Neural crest cell (in vitro differentiated cells): ENCODE data around the gene TGFBRAP1. TPM values are rescaled to one million over a fixed set of nuclear protein-coding genes. Genes with fewer than 3 reads are reported as not detected.

Source experiments
- DNase-seq: peaks from one replicate; pipeline ENCODE4 v3.0.0; 2021; ENCODE audit warnings: low read depth, mixed read lengths, low spot score
- H3K27ac Mint-ChIP-seq: one replicate; pipeline ENCODE4 v1.8.0; 2021; ENCODE audit warnings: mild to moderate bottlenecking, mixed read lengths; ENCODE audit not compliant: unreplicated experiment
- H3K27me3 Mint-ChIP-seq: 2 replicates; pipeline ENCODE4 v1.8.0; 2021; ENCODE audit warnings: low read depth, mild to moderate bottlenecking, mixed read lengths
- H3K36me3 Mint-ChIP-seq: 2 replicates; pipeline ENCODE4 v1.8.0; 2021; ENCODE audit warnings: low read depth, mild to moderate bottlenecking, mixed read lengths
- H3K4me1 Mint-ChIP-seq: 2 replicates; pipeline ENCODE4 v1.8.0; 2021; ENCODE audit warnings: mixed read lengths
- H3K4me3 Mint-ChIP-seq: one replicate; pipeline ENCODE4 v1.8.0; 2021; ENCODE audit warnings: mild to moderate bottlenecking, mixed read lengths
- H3K9me3 Mint-ChIP-seq: 2 replicates; pipeline ENCODE4 v1.8.0; 2021; ENCODE audit warnings: mixed read lengths
- total RNA-seq: library from RNA; stranded (reverse); gene quantifications from 2 replicates; pipeline ENCODE4 v1.2.1, GENCODE V29; 2021
- TF ChIP-seq, protein P1 (sequence below): fragments of 200-600 bp; sonication (generic); conservative IDR thresholded peaks from 2 replicates; pipeline ENCODE4 v1.5.0; 2021; ENCODE audit warnings: antibody characterized with exemption, mild to moderate bottlenecking

Gene TGFBRAP1
- total RNA-seq, 1 donor from 2014 or later, result 23.8 TPM

GRCh38 chr2:105309147-105309545, 20.4 kb downstream of the TGFBRAP1 start:
- Mint-ChIP-seq H3K27ac (peak overlapping the region; percentile 15), H3K9me3 (no peaks in the 10 kb centered on the region), H3K4me3 (no peak overlapping the region), H3K27me3 (no peaks in the 10 kb centered on the region), H3K4me1 (peaks cover 25% of the 10 kb centered on the region), H3K36me3 (peaks cover 11% of the 10 kb centered on the region)
- TF ChIP-seq, protein P1, sequence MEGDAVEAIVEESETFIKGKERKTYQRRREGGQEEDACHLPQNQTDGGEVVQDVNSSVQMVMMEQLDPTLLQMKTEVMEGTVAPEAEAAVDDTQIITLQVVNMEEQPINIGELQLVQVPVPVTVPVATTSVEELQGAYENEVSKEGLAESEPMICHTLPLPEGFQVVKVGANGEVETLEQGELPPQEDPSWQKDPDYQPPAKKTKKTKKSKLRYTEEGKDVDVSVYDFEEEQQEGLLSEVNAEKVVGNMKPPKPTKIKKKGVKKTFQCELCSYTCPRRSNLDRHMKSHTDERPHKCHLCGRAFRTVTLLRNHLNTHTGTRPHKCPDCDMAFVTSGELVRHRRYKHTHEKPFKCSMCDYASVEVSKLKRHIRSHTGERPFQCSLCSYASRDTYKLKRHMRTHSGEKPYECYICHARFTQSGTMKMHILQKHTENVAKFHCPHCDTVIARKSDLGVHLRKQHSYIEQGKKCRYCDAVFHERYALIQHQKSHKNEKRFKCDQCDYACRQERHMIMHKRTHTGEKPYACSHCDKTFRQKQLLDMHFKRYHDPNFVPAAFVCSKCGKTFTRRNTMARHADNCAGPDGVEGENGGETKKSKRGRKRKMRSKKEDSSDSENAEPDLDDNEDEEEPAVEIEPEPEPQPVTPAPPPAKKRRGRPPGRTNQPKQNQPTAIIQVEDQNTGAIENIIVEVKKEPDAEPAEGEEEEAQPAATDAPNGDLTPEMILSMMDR, result no peak
- no peak for DNase-seq

DNA sequence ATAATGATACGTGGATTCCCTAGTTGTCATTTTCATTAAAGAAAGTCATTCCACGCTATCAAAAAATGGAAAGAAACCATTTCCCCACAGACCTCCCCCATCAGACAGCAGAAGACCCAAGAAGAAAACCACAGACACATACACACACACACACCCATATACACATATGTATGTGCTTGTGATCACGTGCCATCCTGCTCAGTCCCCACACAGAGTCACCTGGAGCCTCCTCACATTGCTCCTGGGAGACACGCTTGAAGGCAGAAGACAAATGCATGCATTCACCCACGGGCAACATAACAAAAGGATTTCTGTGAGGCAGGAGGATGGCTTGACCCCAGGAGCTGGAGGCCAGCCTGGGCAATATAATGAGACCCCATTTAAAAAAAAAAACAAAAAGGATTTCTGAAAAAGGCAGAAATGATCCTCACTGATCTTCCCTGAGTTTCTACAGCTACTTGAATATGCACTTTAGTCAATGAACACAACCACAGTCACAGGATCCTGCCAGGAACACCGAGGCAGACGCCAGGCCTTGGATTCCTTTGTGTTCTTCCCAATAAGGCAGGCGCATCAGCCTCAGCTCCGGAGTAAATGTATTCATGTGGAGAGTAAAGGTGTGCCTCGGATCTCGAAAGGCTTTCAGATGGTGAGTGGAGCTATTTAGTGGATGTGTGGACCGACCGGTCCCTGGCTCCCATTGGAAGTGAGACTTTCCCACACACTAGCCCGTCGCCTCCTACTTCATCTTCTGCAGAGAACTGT, 21.0 kb downstream of the TGFBRAP1 start:
- Mint-ChIP-seq H3K4me3 (no peak overlapping the region), H3K27ac (peak overlapping the region; percentile 15), H3K9me3 (no peaks in the 10 kb centered on the region), H3K4me1 (peaks cover 25% of the 10 kb centered on the region), H3K27me3 (no peaks in the 10 kb centered on the region), H3K36me3 (peaks cover 11% of the 10 kb centered on the region)
- DNase-seq, result no peak
- TF ChIP-seq, protein P1, result no peak

DNA sequence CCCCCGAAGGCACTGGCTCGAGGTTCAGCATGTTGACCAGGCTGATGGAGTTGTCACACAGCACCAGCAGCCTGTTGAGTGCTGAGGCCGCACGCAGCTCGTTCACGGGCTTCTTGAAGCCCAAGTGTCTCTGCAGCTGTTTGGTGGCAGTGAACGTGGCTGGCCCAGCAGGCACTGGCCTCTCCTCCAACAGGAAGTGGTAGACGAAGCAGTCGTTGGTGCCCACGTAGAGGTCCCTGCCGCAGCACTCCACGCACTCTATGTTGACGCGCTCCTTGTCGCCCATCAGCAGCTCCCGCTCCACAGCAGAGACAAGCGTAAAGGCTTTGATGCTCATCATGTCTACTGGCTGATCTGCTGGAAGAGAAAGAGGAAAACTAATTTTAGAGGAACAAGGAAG, 21.6 kb downstream of the TGFBRAP1 start:
- H3K9me3 Mint-ChIP-seq, result no peaks in the 10 kb centered on the region
- H3K4me1 Mint-ChIP-seq, result peaks cover 22% of the 10 kb centered on the region
- no peak overlapping the region for H3K27ac Mint-ChIP-seq
- peaks cover 11% of the 10 kb centered on the region for H3K36me3 Mint-ChIP-seq
- TF ChIP-seq, protein P1, result no peak
- H3K4me3 Mint-ChIP-seq, result no peak overlapping the region
- DNase-seq, result no peak
- H3K27me3 Mint-ChIP-seq, result no peaks in the 10 kb centered on the region

GRCh38 chr2:105307550-105307949, 22.0 kb downstream of the TGFBRAP1 start:
- H3K4me1 Mint-ChIP-seq, result peaks cover 22% of the 10 kb centered on the region
- peak overlapping the region; percentile 93 for H3K27ac Mint-ChIP-seq
- peaks cover 11% of the 10 kb centered on the region for H3K36me3 Mint-ChIP-seq

DNA sequence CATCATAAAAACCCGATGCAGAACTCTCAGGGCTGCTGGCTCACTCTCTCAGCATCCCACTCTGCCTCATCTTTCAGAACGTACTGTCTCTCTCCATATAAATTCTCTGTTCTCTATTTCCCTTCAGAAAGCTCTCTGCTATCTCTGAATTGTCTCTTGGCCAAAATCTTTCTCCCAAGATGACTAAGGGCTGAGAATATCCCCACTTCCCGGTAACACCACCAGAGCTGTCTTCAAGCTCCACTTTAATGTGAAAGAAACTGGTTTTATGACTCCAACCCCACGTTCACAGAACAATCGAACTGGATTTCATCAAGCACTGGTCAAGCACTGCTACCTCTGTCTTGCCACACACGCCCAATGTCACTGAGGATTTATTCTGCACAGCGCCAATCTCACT, 22.4 kb downstream of the TGFBRAP1 start:
- Mint-ChIP-seq H3K9me3 (no peaks in the 10 kb centered on the region), H3K27ac (peak overlapping the region; percentile 93), H3K4me1 (peaks cover 22% of the 10 kb centered on the region), H3K36me3 (peaks cover 11% of the 10 kb centered on the region), H3K4me3 (no peak overlapping the region), H3K27me3 (no peaks in the 10 kb centered on the region)
- TF ChIP-seq, protein P1, result no peak
- no peak for DNase-seq

More at GRCh38 chr2:105307550-105307949, 22.0 kb downstream of the TGFBRAP1 start:
- DNase-seq, result no peak
- Mint-ChIP-seq H3K9me3 (no peaks in the 10 kb centered on the region), H3K27me3 (no peaks in the 10 kb centered on the region), H3K4me3 (no peak overlapping the region)
- TF ChIP-seq, protein P1, result no peak
